DLD1 (cell line): ENCODE data around the gene SHTN1.

ENCODE experiments used
- in situ Hi-C: cut with HindIII; loops from 2 replicates; pipeline ENCODE4 v1.10.0; 2017; ENCODE audit warnings: low sequenced_read_pairs

The SHTN1 gene

GRCh38 chr10:116836902-116837523 lies 168.0 kb downstream of the SHTN1 start:
- in situ Hi-C loops = no loop called here

- in situ Hi-C loops = no loop called here
Measured at GRCh38 chr10:116836083-116836482, 168.9 kb downstream of the SHTN1 start.

- in situ Hi-C loops = no loop called here
Measured at GRCh38 chr10:116835658-116836057, 169.3 kb downstream of the SHTN1 start.

GRCh38 chr10:116833986-116834985 lies 170.7 kb downstream of the SHTN1 start:
- in situ Hi-C loops = no loop called here

GRCh38 chr10:116831790-116832189 lies 173.2 kb downstream of the SHTN1 start:
- in situ Hi-C loops = no loop called here
